Gastrocnemius medialis (tissue), 4 donors: ENCODE results near the gene EPHA4.

Experiments used
- POLR2A ChIP-seq, 2 donors: fragments of 450-650 bp; IDR thresholded peaks; one replicate each; pipeline ENCODE4 v1.6.1; 2017; ENCODE audit warnings: antibody characterized with exemption in 2 of 2, mild to moderate bottlenecking in 2 of 2, moderate library complexity in 2 of 2
- TF ChIP-seq, protein P1 (sequence below), 5 experiments: fragments of 450-650 bp in 3 of 5; fragments of 200-600 bp in 2 of 5; sonication (generic) in 2 of 5; IDR thresholded peaks in 4 of 5; conservative IDR thresholded peaks in 1 of 5; 1 replicate in 4 of 5; 2 replicates in 1 of 5; pipeline ENCODE4 v1.5.1; 2016 to 2019; ENCODE audit warnings: antibody characterized with exemption in 5 of 5, mild to moderate bottlenecking in 3 of 5, moderate library complexity in 3 of 5

DNA sequence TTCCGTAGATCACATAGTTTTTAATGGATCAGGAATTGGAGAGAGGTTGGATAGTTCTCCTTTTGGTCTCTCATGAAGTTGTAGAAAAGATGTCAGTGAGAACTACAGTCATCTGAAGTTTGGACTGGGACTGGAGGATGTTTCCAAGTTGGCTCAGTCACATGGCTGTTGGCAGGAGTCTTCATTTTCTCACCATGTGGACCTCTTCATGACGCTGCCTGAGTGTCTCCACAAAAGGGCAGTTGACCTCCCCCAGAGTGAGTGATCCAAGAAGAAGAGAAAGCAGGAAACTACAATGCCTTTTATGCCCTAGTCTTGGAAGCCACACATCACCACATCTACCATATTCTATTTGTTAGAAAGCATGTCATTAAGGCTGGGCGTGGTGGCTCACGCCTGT is 171.7 kb downstream of the EPHA4 start:
- TF ChIP-seq, protein P1, sequence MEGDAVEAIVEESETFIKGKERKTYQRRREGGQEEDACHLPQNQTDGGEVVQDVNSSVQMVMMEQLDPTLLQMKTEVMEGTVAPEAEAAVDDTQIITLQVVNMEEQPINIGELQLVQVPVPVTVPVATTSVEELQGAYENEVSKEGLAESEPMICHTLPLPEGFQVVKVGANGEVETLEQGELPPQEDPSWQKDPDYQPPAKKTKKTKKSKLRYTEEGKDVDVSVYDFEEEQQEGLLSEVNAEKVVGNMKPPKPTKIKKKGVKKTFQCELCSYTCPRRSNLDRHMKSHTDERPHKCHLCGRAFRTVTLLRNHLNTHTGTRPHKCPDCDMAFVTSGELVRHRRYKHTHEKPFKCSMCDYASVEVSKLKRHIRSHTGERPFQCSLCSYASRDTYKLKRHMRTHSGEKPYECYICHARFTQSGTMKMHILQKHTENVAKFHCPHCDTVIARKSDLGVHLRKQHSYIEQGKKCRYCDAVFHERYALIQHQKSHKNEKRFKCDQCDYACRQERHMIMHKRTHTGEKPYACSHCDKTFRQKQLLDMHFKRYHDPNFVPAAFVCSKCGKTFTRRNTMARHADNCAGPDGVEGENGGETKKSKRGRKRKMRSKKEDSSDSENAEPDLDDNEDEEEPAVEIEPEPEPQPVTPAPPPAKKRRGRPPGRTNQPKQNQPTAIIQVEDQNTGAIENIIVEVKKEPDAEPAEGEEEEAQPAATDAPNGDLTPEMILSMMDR (IDR thresholded peaks at IDR 0.05 in 4 of 5, conservative IDR thresholded peaks at IDR 0.05 in 1 of 5): no peak
- no peak for TF ChIP-seq POLR2A (IDR thresholded peaks at IDR 0.05)
